ENCODE results near the gene KLHL29. TPM values are rescaled to one million over a fixed set of nuclear protein-coding genes. Genes with fewer than 3 reads are reported as not detected.

KLHL29 gene
- polyA plus RNA-seq, 1 donor from 2014 or later = 42.4 TPM

- H3K79me2 ChIP-seq (replicated peaks; ENCODE audit: insufficient read depth, low read length) = peaks cover 28% of the 10 kb centered on the region
- H3K4me2 ChIP-seq (ENCODE audit: low read length) = no peak overlapping the region
These were observed 28.7 kb downstream of the KLHL29 start for GRCh38 chr2:23413641-23414040.

GRCh38 chr2:23414106-23414505 is 29.1 kb downstream of the KLHL29 start:
- no peak overlapping the region for H3K9ac ChIP-seq (ENCODE audit: low read length)
- H3K36me3 ChIP-seq (ENCODE audit: insufficient read depth, low read length) = no peaks in the 10 kb centered on the region
- no peak overlapping the region for H3K4me3 ChIP-seq (ENCODE audit: low read length)
- no peak overlapping the region for H2AFZ ChIP-seq (ENCODE audit: low read depth, low read length)
- H3F3A ChIP-seq (ENCODE audit: insufficient read depth, low read length, poor library complexity, severe bottlenecking) = no peaks in the 10 kb centered on the region
- peaks cover 28% of the 10 kb centered on the region for H3K79me2 ChIP-seq (replicated peaks; ENCODE audit: insufficient read depth, low read length)
- no peak overlapping the region for H3K4me2 ChIP-seq (ENCODE audit: low read length)
- no peaks in the 10 kb centered on the region for H3K9me2 ChIP-seq (ENCODE audit: insufficient read depth, low read length)
- no peak overlapping the region for H3K27ac ChIP-seq (ENCODE audit: low read length)
- TF ChIP-seq, protein P1, sequence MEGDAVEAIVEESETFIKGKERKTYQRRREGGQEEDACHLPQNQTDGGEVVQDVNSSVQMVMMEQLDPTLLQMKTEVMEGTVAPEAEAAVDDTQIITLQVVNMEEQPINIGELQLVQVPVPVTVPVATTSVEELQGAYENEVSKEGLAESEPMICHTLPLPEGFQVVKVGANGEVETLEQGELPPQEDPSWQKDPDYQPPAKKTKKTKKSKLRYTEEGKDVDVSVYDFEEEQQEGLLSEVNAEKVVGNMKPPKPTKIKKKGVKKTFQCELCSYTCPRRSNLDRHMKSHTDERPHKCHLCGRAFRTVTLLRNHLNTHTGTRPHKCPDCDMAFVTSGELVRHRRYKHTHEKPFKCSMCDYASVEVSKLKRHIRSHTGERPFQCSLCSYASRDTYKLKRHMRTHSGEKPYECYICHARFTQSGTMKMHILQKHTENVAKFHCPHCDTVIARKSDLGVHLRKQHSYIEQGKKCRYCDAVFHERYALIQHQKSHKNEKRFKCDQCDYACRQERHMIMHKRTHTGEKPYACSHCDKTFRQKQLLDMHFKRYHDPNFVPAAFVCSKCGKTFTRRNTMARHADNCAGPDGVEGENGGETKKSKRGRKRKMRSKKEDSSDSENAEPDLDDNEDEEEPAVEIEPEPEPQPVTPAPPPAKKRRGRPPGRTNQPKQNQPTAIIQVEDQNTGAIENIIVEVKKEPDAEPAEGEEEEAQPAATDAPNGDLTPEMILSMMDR (IDR thresholded peaks at IDR 0.05; ENCODE audit: poor library complexity, severe bottlenecking) = no peak
- no peak for TF ChIP-seq SMC3 (conservative IDR thresholded peaks at IDR 0.05; ENCODE audit: poor library complexity)
- no peak for TF ChIP-seq RAD21 (conservative IDR thresholded peaks at IDR 0.05)
- no peak for TF ChIP-seq EP300 (conservative IDR thresholded peaks at IDR 0.05; ENCODE audit: poor library complexity, severe bottlenecking)
- no peak for TF ChIP-seq REST (IDR thresholded peaks at IDR 0.05; ENCODE audit: borderline replicate concordance)
- TF ChIP-seq POLR2AphosphoS5 (IDR thresholded peaks at IDR 0.05) = no peak
- H3K9me3 ChIP-seq (ENCODE audit: low read length) = no peaks in the 10 kb centered on the region
- no peaks in the 10 kb centered on the region for H3K27me3 ChIP-seq (ENCODE audit: insufficient read depth, low read depth, low read length)
- peaks cover 24% of the 10 kb centered on the region for H4K20me1 ChIP-seq (ENCODE audit: insufficient read depth)

More at GRCh38 chr2:23413641-23414040, 28.7 kb downstream of the KLHL29 start:
- Histone ChIP-seq H3K9me2 (ENCODE audit: insufficient read depth, low read length) (no peaks in the 10 kb centered on the region), H4K20me1 (ENCODE audit: insufficient read depth) (peaks cover 24% of the 10 kb centered on the region), H3K27ac (ENCODE audit: low read length) (no peak overlapping the region), H3K27me3 (ENCODE audit: insufficient read depth, low read depth, low read length) (no peaks in the 10 kb centered on the region), H3F3A (ENCODE audit: insufficient read depth, low read length, poor library complexity, severe bottlenecking) (no peaks in the 10 kb centered on the region), H3K36me3 (ENCODE audit: insufficient read depth, low read length) (no peaks in the 10 kb centered on the region), H3K9ac (ENCODE audit: low read length) (no peak overlapping the region), H3K4me3 (ENCODE audit: low read length) (no peak overlapping the region), H3K9me3 (ENCODE audit: low read length) (no peaks in the 10 kb centered on the region), H2AFZ (ENCODE audit: low read depth, low read length) (no peak overlapping the region)
- TF ChIP-seq POLR2AphosphoS5 (IDR thresholded peaks at IDR 0.05) (no peak), REST (IDR thresholded peaks at IDR 0.05; ENCODE audit: borderline replicate concordance) (no peak), SMC3 (conservative IDR thresholded peaks at IDR 0.05; ENCODE audit: poor library complexity) (no peak), TAF1 (IDR thresholded peaks at IDR 0.05; ENCODE audit: low read depth) (no peak), RAD21 (conservative IDR thresholded peaks at IDR 0.05) (no peak), EZH2 (IDR thresholded peaks at IDR 0.05; ENCODE audit: borderline replicate concordance, insufficient read depth, low read length, poor library complexity, severe bottlenecking) (no peak), EP300 (conservative IDR thresholded peaks at IDR 0.05; ENCODE audit: poor library complexity, severe bottlenecking) (no peak), MXI1 (conservative IDR thresholded peaks at IDR 0.05; ENCODE audit: poor library complexity, severe bottlenecking) (no peak)
- TF ChIP-seq, protein P1 (IDR thresholded peaks at IDR 0.05; ENCODE audit: poor library complexity, severe bottlenecking) = no peak
